Measurements from ENCODE around the gene SPTBN5.

DNA sequence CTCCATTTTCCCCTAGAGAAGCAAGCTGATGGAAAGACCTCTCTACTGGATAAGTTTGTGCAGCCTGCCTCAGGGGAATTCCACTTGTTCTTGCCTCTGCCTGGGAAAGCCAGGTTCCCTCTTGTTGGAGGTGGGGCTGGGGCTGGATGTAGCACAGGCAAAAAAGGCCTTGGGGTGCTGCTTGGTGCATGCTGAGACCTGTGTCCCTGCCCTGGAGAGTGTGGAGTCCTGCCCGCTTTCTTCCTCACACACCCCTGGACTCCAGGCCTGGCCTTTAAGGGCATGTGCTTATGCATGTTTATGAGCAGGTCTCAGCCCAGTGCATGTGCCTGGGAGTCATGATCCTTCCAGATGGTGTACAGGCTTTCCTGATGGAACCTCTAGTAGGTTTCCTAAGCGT, 89.5 kb downstream of the SPTBN5 start:
- TF ChIP-seq, protein P1, sequence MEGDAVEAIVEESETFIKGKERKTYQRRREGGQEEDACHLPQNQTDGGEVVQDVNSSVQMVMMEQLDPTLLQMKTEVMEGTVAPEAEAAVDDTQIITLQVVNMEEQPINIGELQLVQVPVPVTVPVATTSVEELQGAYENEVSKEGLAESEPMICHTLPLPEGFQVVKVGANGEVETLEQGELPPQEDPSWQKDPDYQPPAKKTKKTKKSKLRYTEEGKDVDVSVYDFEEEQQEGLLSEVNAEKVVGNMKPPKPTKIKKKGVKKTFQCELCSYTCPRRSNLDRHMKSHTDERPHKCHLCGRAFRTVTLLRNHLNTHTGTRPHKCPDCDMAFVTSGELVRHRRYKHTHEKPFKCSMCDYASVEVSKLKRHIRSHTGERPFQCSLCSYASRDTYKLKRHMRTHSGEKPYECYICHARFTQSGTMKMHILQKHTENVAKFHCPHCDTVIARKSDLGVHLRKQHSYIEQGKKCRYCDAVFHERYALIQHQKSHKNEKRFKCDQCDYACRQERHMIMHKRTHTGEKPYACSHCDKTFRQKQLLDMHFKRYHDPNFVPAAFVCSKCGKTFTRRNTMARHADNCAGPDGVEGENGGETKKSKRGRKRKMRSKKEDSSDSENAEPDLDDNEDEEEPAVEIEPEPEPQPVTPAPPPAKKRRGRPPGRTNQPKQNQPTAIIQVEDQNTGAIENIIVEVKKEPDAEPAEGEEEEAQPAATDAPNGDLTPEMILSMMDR (conservative IDR thresholded peaks at IDR 0.05; ENCODE audit: low read depth, low read length) = no peak
- no peak for TF ChIP-seq EZH2phosphoT487 (IDR thresholded peaks at IDR 0.05; ENCODE audit: borderline replicate concordance, low read length)

Data from PC-3 (cell line).